HG03354 (cell line): ENCODE results near the gene CFAP52.
A peak's percentile ranks its signal among the peaks of the same experiment; 100 is the strongest.
"Not testable (repeated sequence)": the region's sequence is repeated elsewhere in the genome, so short reads cannot be mapped to it uniquely, and the experiment has no call there.

Experiments
- ATAC-seq: cut with Tn5 transposase; IDR thresholded peaks from one replicate; pipeline ENCODE4 v1.9.1; 2021; ENCODE audit warnings: mild to moderate bottlenecking; ENCODE audit not compliant: unreplicated experiment, poor library complexity, severe bottlenecking

The CFAP52 gene, protein sequence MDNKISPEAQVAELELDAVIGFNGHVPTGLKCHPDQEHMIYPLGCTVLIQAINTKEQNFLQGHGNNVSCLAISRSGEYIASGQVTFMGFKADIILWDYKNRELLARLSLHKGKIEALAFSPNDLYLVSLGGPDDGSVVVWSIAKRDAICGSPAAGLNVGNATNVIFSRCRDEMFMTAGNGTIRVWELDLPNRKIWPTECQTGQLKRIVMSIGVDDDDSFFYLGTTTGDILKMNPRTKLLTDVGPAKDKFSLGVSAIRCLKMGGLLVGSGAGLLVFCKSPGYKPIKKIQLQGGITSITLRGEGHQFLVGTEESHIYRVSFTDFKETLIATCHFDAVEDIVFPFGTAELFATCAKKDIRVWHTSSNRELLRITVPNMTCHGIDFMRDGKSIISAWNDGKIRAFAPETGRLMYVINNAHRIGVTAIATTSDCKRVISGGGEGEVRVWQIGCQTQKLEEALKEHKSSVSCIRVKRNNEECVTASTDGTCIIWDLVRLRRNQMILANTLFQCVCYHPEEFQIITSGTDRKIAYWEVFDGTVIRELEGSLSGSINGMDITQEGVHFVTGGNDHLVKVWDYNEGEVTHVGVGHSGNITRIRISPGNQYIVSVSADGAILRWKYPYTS

DNA sequence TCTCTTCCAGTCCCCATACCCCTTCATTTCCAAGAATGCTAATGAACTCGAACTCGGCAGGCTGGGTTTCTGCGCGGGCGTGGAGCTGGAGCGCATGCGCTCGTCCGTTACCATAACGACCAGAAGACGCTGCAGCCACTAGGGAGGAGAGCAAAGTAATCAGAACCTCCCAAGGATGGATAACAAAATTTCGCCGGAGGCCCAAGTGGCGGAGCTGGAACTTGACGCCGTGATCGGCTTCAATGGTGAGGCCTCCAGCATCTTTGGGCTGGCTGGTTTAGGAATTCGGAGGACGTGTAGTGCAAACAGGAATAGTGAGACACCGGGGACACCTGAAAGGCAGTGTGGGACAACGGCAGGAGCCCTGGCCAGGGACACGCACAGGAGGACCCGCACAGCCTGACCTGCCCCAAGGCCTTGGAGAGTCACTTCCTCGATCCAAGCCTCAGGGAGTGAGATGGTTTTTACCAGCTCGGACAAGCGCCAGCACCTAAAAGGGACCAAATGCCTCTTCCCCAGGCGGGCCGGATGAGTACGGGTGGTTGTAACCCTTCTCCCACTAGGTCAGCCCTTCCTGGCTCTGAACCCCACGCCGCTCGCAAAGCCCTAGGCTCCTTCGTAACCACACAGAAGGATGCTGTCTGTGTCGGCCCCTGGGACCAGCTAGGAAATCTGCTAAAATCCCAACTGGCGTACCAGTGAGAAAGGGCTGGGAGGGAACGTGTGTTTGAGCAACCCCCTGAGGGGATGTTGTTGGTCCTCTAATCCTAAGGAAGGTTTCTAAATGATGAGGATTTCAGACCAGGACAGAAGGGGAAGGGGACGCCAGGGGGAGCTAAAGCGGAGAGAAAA is at the start of gene CFAP52:
CFAP52 (plus strand) TSS at position 122 of the 852 bp plus-strand sequence; CDS start at position 176, 54 bp downstream.
- ATAC-seq, result peak; percentile 61

DNA sequence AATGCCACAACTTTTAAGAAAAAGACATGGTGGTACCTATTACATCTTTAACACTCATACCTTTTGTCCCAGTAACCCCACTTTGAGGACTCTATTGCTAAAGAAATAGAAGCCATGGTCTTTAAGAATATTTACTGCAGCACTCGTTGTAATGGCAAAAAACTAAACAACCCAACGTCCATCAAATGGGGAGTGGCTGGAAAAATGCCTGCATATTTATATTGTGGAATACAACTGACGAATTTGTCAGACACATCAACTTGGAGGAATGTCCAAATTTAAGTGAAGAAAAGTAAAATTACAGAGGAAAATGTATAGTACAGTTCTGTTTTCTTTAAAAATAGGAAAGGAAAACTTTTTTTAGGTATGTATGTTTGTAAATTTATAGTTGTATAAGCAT is 48.7 kb upstream of the CFAP52 start:
- no peak for ATAC-seq

DNA sequence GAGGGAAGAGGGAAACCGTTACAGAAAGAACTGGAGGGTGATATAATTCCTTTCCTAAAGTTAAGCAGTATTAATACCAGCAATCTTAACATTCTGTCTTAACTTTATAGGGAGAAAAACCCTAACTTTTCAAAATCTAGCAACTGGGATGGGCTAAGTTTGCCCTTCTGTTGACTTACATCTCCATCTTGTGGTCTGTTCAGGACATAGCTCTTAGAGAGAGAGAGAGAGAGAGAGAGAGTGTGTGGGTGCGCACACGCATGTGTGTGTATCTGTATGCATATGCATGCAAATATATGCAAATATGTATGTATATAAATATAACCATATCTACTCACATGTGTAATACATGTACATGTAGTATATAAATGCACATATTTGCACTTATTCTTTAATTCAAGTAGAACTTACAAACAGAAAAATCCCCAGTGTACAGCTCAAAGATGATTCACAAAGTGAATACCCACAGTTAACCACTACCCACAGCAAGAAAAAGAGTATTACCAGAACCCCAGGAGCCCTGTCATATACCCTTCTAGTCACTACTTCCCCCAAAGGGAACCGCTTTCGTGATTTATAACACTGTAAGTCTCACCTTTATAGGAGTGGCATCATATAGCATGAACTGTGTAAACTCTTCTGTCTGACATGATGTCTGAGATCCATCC is 47.3 kb upstream of the CFAP52 start:
- no peak for ATAC-seq

DNA sequence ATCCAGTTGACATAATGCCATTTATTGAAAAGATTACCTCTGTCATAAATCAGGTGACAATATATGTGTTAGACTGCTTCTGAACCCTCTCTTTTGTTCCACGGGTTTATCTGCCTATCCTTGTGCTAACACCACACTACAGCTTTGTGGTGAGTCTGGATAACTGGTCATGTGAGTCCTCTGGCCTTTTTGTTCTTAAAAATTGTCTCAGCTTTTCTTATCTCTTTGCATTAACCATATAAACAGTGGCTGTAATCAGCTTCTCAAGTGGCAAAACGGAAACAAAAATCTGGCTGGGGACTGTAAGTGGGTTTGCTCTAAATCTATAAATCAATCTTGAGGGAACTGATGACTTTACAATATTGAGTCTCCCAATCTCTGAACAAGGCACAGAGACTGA is 45.4 kb upstream of the CFAP52 start:
- ATAC-seq, result no peak

DNA sequence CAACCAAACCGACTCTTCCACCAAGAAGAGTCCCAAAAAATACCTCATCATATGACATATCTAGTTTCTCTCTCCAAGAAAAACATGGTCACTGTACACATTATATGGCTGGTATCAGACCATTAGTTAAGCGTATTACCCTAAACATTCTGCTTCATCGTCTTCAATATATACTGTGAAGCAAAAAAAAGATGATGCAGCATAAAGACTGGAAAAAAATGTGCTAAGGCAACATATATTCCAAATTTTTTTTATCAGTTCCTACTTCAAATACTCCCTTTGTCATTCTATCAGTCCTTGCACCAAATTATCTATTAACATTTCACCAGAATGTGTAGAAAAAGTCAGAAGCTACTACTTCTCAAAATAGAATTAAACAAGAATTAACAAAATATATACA is 43.7 kb upstream of the CFAP52 start:
- no peak for ATAC-seq

DNA sequence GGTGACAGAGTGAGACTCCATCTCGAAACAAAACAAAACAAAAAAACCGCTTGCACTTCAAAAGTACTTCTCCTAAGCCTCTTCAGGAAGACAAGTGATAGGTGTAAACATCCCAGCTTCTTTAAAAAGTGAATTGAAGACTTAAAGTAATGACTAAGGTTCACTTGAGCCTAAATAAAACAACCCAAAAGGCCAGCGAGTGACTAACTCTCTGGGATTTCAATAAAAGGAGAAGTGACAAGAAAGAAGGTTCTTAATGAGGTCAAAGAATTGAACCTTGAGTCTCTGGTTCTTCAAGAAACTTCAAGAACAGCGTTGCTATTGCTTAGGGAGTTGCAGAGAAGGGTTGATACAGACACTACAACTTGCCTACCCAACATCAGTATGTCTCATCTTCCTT is 43.0 kb upstream of the CFAP52 start:
- no peak for ATAC-seq

DNA sequence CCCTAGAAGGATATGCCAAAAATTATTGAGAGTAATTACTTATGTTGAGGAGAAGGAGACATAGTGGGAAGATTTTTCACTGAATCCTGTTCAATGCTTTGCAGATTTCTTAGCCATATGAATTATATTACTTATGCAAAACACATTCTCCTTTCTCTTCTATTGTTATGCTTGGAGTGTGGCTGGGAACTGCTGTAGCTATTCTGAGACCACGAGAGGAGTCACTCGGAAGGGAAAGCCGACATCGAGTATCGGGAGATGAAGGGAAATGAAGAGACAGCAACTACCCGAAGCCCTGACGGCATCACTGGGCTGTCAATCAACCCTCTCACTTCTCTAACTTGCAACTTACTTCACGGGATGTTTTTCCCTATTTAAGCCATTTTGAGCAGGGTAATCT is 40.4 kb upstream of the CFAP52 start:
- no peak for ATAC-seq

DNA sequence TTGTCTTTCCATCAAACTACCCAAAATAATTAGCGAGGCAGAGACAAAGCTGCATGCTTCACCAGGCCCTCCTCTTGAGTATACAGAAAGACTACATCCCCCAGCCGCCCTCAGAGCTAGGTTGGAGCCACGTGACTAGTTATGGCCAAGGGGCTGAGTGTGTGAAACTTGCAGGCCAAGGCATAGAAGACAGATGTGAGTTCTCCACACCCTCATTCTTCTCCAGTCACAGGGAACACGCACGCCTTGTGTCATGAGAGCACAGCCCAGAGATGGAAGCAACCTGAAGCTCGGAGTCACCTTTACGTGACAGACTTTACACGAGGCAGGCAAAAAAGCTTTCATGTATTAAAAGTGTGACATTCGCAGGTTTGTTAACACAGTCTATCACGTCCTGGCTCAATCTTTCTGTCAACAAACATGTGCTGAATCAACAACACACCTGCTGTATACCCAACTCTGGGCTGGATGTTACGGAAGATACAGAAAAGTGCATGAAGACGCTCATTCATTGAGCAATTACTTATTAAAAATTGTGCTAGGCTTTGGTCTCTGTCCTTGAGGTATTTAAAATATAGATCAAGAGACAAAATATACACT is 39.2 kb upstream of the CFAP52 start:
- no peak for ATAC-seq

DNA sequence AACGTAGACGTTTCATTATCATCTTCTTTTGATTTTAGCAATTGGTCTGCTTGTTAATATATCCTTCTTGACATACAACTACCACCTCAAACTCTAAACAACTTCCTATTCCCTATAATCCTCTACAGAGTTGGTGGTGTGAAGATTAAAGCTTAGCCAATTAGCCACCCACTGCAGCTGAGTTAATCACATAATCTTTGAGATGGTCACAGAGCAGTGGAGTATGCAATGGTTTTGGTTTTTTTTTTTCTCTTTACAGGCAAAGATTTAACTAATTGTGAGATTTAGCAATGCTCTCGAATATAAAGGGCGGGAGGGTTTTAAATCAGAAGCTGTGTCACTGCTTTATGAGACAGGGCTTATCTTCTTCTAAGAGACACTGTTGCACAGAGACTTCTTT is 37.8 kb upstream of the CFAP52 start:
- ATAC-seq, result no peak

DNA sequence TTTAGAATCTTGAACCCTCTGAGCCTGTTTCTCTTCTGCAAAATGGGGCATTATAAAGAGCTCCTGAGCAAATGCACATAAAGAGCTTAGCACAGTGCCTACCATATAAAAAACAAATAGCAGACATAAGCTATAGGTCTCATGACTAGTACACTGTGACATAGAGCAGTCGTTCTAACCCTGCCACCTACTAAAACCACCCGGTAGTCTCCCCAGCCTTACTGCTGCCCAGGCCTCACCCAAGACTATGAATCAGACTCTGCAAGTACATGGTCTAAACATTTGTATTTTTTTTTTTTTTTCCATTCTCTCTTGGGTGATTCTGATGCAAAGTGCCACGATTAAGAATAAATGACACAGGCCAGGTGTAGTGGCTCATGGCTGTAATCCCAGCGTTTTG is 34.7 kb upstream of the CFAP52 start:
- ATAC-seq, result no peak

DNA sequence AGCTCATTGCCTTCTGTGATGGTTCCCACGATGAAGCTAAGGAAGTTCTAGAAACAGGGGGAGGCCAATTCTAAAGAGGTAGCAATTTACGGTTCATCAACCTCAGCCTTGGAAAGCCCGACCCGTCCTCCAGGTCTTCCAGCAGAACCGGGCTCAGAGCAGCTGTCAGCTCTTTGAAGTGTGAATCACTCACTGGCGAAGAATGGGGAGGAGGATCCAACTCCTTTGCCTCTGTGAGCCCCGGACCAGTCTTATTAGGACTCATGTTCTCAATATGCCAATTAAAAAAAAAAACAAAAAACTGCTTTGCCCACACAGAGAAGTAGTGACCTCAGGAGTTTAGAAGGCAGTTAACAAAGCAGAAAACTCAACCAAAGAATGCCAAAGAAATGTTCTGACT is 32.2 kb upstream of the CFAP52 start:
- no peak for ATAC-seq

DNA sequence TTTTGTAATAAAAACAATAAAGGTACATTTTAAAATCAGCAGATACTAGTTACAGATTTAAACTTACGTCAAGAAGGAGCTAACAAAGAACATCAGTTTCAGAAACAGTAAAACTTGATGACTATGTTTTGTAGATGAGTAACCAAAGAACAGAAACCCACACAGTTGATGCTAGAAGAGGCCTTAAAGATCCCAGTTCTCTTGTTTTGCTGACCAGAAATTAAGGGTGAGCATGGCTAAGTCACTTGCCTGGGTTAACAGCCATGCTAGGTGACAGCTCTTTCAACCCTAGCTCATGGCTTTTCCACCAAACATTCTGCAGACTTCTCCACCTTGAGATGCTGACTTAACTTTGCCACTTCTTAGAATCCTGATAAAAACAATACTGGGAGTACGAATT is 27.2 kb upstream of the CFAP52 start:
- ATAC-seq, result no peak

DNA sequence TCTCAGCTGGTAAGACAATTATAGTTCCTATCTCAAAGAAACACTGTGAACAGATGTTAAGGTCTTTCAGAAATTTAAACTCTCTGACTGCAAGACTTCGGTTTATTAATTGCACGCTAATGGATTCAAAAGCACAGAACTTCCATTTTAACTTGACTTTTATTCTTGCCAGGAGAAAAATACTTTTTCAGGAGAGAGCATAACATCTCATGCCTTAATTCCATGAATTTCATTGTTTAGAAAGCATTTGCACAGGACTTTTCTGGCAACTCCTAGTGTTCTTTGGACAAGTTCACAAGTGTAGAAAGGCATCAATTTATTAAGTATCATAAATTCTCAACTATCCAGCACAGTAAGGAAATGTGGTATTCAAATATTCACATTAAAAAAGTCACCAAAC is 23.3 kb upstream of the CFAP52 start:
- no peak for ATAC-seq

DNA sequence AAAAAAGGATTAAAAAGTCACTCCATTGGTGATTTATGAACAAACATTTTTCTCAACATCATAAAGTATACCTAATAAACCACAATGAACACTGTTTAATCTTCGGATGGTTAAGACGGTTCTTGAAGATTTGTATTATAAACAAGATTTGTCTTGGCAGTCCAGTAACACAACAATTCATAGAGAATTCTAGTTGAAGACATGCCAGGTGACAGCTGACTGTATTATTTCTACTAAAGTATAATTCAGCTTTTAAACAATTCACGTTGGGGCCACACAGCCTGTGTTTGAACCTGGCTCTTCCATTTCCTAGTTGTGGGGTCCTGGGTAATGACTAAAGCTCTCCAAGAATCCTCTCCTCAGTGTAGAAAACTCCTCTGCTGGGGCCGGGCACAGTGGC is 22.8 kb upstream of the CFAP52 start:
- ATAC-seq, result no peak

DNA sequence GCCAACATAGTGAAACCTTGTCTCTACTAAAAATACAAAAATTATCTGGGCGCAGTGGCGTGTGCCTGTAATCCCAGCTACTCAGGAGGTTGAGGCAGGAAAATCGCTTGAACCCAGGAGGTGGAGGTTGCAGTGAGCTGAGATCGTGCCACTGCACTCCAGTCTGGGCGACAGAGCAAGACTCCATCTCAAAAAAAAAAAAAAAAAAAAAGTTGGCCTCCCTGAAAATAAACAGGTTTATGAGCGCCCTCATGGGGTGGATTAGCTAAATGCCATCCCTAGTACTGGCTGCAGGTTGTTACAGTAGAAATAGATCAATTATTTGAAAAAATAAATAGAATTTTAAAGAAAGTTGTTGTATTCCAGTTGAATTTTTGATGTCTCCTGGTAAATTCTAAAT is 21.7 kb upstream of the CFAP52 start:
- not testable (repeated sequence) for ATAC-seq

DNA sequence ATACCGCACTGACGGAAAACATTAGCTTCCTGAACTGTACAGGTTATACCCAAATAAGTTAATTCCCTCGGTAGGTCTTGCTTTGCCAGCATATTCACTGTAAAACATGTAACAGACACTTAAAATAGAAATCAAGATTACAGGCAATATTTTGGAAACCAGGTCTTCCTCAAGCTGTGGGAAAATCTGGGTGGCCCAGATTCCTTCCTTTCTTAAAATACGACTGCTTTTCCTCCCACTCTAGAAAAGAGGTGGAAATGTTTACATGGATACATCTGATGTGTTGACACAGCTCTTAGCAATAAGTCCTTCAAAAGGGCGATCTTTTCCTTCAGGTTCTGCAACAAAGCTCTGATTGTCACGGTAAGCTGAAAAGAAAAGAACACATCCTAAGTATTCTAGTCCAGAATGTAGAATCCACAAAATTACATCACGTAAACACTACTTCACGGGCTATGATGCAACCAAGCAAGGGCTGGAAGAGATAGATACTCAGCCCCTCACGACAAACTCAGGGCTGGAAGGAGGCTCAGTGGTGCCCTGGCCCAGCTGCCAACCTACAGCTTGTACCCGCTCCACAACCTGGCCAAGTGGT is 19.2 kb upstream of the CFAP52 start:
- ATAC-seq, result no peak

DNA sequence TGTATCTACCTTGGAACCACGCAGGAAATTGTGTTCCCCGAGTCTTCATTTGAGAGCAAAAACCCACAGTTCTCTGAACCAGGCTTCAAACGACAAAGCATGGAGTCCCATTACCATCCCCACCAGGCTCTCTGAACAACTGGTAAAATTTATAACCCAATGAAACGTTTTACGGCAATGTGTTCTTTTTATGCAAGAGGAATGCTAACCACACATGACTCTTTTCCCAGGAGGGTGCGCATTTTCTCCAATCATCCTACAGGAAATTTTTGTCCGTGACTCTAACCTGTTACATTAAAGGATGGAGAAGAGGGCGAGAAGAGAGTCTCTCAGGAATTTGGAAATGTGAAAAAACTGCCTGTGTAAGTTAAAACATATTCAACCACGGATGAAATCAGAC is 18.6 kb upstream of the CFAP52 start:
- ATAC-seq, result no peak

DNA sequence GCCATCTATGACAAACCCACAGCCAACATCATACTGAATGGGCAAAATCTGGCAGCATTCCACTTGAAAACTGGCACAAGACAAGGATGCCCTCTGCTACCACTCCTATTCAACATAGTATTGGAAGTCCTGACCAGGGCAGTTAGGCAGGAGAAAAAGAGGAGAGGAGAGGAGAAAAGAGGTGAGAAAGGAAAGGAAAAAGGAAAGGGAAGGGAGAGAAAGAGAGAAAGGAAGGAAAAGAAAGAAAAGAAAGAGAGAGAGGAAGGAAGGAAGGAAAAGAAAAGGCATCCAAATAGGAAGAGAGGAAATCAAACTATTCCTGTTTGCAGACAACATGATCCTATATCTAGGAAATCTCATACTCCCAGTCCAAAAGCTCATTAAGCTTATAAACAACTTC is 12.3 kb upstream of the CFAP52 start:
- no peak for ATAC-seq

DNA sequence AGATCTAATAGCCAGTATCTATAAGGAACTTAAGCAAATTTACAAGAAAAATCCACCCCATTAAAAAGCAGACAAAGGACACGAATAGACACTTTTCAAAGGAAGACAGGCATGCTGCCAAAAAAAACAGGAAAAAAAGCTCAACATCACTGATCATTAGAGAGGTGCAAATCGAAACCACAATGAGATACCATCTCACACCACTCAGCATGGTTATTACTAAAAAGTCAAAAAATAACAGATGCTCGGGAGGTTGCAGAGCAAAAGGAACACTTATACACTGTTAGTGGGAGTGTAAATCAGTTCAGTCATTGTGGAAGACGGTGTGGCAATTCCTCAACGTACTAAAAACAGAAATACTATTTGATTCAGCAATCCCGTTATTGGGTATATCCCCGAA is 10.4 kb upstream of the CFAP52 start:
- no peak for ATAC-seq
